PC-3 (cell line): Measurements from ENCODE around the gene RBM33.

Experiments used
- CTCF ChIP-seq: fragments of 300-600 bp; sonication (generic); conservative IDR thresholded peaks from 2 replicates; pipeline ENCODE4 v1.5.1; 2017; ENCODE audit warnings: antibody characterized with exemption, low read depth, mild to moderate bottlenecking, low read length
- EZH2 ChIP-seq: fragments of 300-600 bp; sonication (generic); IDR thresholded peaks from one replicate; pipeline ENCODE4 v1.6.1; 2017; ENCODE audit warnings: antibody characterized with exemption, mild to moderate bottlenecking, low read length; ENCODE audit not compliant: unreplicated experiment
- EZH2phosphoT487 ChIP-seq: fragments of 300-600 bp; sonication (generic); IDR thresholded peaks from 2 replicates; pipeline ENCODE4 v1.6.1; 2018; ENCODE audit warnings: mild to moderate bottlenecking, antibody characterized with exemption, low read length, borderline replicate concordance

- no peak for TF ChIP-seq CTCF
- no peak for TF ChIP-seq EZH2
- no peak for TF ChIP-seq EZH2phosphoT487
These were observed 106.0 kb downstream of the RBM33 start for GRCh38 chr7:155750255-155751125.
